GM21723 (cell line): ENCODE results near the gene HS2ST1.

ENCODE experiments used
- ATAC-seq: cut with Tn5 transposase; IDR thresholded peaks from one replicate; pipeline ENCODE4 v1.9.1; 2021; ENCODE audit warnings: mild to moderate bottlenecking, moderate library complexity; ENCODE audit not compliant: unreplicated experiment

HS2ST1 gene

DNA sequence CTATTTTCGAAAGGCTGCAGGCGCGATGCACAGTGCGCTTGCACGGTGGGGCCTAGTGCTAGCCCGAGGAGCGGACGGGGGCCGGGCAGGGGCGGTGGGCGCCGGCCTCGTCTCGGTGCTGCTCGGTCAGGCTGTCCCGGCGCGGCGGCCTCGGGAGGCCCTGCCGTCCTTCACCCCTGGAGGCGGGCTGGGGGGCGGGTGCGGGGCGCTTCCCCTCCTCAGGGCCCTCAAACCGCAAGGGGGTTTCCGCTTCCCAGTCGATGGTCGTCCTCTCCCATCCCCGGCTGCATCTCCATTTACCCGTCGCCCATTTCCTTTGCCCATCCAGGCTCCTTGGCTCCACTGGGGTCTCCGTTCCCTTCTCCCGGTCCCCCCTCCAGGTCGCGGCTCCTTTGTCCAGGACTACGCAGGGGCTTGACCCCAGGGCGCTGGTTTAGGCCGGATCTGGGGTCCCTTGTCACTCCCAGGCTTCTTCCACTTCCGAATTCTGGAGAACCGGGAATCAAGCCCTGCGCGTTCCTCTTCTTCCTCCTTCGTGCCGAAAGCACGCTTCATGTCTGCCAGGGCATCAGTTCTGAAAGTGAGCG, 217.9 kb downstream of the HS2ST1 start:
- peak; percentile 26 for ATAC-seq

- ATAC-seq = no peak
Observed at GRCh38 chr1:87134061-87134460, 219.6 kb downstream of the HS2ST1 start.

DNA sequence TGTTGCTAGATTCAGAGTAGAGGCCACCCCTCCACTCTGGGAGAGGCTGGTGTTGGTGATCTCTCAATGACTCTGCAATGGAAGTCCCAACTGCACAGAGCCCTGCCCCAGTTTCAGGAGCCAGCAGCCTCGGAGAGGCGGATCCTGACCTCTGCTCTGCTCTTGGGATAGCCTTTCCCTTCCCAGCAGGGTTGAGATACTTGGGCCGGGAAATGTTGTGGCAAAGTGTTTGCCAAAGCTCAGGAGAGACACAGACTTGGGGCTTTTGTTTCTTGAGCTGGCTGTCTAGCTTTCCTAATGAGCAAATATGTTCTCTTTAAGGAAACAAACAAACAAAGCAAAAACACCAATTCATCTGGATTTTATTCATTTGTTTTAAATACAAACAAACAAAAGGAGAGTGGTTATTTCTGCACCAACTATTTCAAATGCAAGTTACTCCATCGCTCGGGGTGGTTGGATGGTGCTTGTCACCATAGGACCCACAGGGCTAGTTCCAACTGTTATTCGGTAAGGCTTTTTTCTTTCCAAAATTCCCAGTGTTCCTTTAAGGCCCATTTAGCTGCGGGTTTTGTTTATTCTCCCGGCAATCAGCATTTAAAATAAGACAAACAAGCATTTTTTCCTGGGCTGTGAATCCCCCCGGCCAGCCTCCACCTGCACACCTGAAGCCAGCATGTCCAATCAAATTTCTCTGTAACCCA, 220.3 kb downstream of the HS2ST1 start:
- no peak for ATAC-seq

DNA sequence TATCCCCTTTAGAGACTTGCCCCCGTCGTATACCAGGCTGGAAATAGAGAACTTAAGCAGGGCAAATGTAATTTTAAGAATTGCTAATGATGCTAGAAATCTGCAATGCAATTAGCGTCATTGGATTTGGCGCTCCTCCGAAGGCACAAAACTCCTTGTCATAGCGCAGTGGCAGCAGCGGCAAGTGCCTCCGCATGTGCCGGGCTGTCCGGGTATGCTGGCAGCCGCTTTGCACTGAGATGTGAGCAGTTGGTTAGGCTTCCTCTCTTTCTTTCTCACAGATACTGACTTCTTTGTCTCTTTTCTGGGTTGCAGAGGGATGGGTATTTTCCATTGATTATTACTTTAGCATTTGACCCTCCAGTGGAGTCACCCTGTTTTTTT, 220.9 kb downstream of the HS2ST1 start:
- ATAC-seq = no peak

GRCh38 chr1:87136607-87137341, 222.3 kb downstream of the HS2ST1 start:
- no peak for ATAC-seq

DNA sequence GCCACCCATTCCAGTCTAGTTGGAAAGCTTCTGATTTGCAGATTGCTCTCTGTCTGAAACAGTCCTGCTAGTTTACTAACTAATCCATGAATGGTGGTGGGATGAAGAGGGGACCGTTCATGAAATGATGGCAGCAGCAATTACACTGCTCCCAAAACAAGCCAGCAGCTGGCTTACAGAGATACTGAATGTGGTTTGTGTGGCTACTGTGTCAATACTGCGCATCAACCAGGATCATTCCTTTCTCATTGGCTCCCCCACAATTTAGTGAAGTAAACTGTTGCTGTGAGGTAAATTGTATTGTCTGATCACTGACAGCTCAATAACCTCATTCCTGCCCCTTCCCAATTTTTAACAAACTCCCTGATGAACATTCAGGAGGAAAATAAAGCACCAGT, 222.9 kb downstream of the HS2ST1 start:
- ATAC-seq = no peak

DNA sequence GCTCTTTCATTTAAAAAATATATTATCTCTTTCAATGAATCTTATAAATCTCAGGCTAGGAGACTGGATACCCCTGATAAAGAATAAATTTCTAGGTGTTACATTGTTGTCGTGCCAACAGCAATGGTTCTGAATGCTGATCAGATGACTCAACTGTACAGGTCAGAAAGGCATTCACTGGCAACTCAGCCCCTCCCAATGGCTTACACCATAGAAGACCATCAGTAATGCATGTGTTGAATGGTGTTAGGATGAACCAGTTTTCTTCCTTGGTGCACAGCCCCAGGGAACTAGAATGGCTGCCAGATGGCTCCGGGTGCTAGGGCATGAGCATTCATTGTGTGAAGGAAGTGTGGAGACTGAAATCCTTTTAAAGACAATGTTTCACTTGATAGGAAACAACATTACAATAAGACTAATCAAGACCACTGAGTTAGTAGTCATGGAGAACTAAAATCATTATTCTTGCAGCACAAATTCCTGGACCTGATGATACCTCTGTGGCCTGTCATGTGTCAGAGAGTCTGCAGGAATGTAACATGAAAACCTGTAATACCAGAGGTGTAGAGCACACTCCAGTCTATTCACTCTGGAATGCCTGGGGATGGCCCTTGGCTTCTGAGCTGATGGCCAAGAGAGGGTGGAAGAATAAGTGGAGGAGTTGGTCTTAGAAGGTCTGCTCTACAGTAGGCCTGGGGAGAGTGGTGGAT, 226.6 kb downstream of the HS2ST1 start:
- ATAC-seq = no peak

GRCh38 chr1:87141556-87141955, 227.1 kb downstream of the HS2ST1 start:
- no peak for ATAC-seq

GRCh38 chr1:87143413-87144135, 229.1 kb downstream of the HS2ST1 start:
- ATAC-seq = no peak

DNA sequence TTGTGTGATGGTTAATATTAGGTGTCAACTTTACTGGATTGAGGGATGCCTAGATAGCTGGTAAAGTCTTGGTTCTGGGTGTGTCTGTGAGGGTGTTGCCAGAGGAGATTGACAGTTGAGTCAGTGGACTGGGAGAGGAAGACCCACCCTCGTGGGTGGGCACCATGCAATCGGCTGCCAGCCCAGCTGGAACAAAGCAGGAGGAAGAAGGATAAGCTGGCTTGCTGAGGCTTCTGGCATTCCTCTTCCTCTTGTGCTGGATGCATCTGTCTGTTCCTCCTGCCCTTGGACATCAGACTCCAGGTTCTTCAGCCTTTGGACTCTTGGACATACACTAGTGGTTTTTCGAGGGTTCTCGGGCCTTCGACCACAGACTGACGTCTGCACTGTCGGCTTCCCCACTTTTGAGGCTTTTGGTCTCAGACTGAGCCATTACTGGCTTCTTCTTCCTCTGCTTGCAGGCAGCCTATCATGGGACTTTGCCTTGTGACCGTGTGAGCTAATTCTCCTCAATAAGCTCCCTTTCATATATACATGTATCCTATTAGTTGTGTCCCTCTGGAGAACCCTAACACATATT, 230.0 kb downstream of the HS2ST1 start:
- ATAC-seq = no peak

DNA sequence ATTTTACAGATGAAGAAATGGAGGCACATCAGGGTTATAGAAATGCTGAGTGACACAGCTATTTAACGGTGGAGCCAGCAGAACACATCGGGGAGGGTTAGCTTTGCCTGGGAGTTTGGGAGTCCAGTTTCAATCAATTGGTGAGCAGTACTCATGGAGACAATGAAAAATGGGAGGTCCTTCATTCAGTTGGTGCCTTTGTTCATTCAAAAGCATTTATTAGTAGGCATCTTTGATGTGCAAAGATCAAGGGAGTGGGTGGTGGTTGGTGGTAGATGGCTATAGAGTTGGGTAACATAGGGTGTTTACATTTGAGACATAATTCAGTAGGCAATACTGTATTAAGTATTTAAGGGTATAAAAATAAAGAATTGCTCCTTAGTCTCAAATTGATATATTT, 230.5 kb downstream of the HS2ST1 start:
- ATAC-seq = no peak

GRCh38 chr1:87146538-87146937, 232.1 kb downstream of the HS2ST1 start:
- ATAC-seq = no peak

GRCh38 chr1:87146986-87147385, 232.6 kb downstream of the HS2ST1 start:
- no peak for ATAC-seq

DNA sequence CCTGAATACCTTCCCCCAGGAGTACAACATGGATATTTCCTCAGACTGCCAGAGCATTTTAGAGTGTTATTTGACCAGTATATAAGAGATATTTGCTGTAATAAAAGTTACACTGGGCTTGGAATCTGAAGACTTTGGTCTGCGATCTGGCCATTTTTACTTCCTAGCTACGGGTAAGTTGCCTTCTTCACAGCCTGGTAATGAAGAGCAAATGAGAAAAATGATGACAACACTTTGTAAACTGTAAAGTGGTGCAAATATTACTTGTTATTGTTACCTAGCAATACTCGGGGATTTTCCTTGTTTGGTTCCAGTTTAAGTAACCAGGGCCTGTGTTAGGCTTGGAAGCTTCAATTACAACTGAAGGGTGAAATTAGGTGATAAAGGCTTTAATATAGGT, 233.4 kb downstream of the HS2ST1 start:
- no peak for ATAC-seq

- ATAC-seq = no peak
Observed at GRCh38 chr1:87148661-87149060, 234.2 kb downstream of the HS2ST1 start.

DNA sequence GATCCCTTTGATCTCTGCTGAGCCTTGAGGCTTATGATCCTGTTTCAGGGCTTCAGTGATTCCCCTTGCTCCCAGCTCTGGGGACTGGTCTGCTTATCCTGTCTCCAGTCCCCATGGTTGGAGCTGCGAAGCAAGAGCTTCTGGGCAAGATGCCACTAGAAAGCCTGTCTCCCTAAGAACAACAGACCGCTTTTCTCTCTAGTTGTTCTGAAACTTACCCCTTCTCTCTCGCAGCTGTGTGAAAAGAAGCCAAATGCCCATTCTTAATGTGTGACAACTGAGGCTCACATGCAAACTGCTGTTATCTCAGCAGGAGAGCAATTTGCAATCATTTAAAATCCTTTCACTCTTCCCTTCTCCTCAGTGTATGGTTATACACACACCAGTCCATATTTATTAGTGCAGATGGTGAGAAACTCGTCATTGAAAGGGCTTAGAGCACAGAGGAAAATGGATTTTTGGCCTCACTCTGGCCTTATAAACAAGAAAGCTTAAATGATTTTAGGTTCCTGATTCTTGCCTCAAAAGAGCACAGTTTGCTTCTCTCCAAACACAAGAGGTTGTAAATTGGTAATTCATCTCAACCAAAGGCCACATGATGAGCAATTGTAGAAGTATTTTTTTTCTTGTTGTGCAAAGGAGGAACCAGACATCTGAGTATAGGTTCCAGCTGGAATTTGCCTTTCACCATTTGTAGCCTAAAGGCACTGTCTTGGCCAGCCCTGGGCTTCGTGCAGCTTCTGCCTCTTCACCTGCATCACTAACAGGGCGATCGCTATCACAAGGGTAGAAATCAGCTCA, 235.0 kb downstream of the HS2ST1 start:
- no peak for ATAC-seq

GRCh38 chr1:87150143-87150542, 235.7 kb downstream of the HS2ST1 start:
- no peak for ATAC-seq

DNA sequence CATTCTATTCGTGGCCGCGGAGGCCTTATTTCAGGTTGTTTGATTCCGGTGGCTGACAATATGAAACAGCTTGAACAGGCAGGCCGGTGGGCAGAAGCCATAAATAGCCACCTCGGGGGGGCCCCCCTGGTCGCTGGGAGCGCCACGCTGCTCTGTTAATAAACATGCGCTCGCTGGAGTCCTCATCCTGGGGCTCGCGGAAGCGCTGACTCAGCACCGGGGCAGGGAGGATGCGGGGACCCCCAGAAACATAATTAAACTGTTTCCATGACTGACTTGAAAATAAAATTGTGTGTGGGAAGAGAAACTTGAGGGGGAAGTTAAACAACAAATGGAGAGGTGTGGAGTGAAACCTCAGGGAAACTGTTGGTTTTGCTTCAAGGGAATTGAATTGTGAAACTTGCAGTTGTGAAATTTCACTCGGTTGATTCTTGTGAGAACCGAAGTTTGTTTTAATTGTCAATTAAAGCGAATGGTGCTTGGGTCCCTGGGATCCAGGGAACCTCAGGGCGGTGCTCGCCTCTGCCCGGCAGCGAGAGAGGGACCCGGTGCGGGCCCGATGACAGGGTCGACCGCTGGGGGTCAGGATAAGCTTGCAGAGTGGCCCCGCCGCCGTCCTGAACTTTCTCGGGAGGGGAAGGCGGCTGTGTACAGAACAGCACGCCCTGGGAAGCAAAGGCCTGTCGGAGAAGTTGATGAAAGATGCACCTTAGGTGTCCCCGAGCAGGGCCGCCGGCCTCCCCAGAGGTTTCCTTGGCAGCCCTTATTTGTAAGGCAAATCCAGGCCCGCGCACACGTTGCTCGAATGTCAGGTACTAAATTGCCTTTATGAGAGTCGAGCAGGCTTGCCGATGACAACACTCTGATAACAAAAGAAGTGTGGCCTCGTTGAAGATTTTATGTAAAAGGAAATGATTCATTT, 237.3 kb downstream of the HS2ST1 start:
- peak; percentile 87 for ATAC-seq

DNA sequence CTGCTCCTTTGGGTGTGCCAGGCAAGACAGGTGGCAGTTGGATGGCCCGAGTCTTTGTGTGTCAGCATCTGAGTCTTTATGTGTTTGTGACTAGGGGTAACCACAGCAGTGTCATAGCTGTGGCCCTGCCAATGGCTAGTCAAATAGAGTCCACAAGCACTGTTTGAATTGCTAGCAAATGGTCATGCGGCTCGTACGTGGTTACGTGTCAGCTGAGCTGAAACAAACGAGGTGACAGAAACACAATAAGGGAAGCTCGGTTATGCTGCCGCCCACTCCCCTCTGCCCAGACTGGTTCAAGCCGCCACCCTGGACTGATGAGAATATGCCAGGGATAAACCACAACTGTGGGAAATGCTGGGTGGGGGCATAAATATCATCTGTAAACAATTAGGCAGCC, 239.9 kb downstream of the HS2ST1 start:
- no peak for ATAC-seq
